GM18499 (cell line): Measurements from ENCODE around the gene SLCO1B1.

Source experiments
- ATAC-seq: cut with Tn5 transposase; IDR thresholded peaks from one replicate; pipeline ENCODE4 v1.9.1; 2021; ENCODE audit warnings: moderate number of reproducible peaks; ENCODE audit not compliant: insufficient read depth, unreplicated experiment

SLCO1B1 gene

GRCh38 chr12:21219206-21219605 is 88.2 kb downstream of the SLCO1B1 start:
- no peak for ATAC-seq

GRCh38 chr12:21220266-21220665 is 89.3 kb downstream of the SLCO1B1 start:
- no peak for ATAC-seq

GRCh38 chr12:21221072-21221471 is 90.1 kb downstream of the SLCO1B1 start:
- no peak for ATAC-seq

GRCh38 chr12:21221778-21222177 is 90.8 kb downstream of the SLCO1B1 start:
- no peak for ATAC-seq

DNA sequence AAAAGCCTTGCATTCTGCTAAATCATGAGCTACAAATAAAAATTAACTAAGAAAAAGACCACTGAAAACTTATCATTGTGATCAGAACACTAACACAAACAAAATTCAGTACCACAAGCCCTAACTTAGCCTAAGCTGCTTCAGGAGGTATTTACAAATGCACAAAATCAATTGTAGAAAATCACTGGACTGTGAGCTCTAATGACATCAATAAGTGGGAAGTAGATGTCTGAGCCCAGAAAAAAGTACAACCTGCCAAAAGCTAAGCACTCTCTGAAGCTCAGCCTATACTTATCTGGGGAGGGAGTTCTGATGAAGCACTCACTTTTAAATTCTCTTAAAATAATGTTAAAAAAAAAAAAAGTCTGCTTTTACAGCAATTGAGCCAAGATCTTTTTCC is 92.9 kb downstream of the SLCO1B1 start:
- no peak for ATAC-seq

DNA sequence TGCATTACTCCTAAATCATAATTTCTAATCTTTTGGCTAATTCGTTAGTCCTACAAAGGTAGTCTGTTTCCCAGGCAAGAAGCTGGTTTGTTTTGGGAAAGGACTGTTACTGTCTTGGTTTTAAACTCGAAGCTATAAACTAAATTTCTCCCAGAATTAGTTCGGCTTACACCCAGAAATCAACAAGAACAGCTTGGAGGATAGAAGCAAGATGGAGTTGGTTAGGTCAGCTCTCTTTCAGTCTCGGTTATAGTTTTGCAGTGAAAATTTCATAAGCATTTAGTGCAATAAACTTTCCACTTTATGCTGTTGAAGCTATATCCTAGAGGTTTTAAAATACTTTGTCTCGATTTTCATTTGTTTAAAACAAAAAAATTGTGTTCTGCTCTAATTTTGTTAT is 103.4 kb downstream of the SLCO1B1 start:
- no peak for ATAC-seq

GRCh38 chr12:21239866-21240265 is 108.9 kb downstream of the SLCO1B1 start:
- ATAC-seq = no peak

- peak; percentile 66 for ATAC-seq
Observed at GRCh38 chr12:21248679-21249078, 117.7 kb downstream of the SLCO1B1 start.

DNA sequence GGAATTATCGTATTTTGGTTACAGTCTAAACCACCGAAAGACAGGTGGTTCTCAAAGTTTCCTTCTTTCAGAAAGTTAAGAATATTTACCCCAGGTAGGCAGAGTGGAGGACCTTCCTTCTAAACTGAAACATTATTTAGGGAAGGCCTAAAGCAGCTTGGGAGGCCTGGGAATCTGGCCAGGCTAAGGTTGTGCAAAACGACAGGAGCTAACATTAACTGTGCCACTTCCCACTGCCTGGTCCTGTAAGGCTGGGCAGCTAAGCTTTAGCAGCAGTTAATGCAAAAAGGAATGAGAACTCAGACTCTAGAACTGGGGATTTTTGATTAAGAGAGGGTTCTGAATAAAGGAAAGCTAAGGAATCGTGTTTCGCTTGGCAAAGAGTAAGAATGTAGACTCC is 121.1 kb downstream of the SLCO1B1 start:
- no peak for ATAC-seq

- no peak for ATAC-seq
Observed at GRCh38 chr12:21257172-21257571, 126.2 kb downstream of the SLCO1B1 start.

GRCh38 chr12:21264232-21264631 is 133.2 kb downstream of the SLCO1B1 start:
- ATAC-seq = no peak

DNA sequence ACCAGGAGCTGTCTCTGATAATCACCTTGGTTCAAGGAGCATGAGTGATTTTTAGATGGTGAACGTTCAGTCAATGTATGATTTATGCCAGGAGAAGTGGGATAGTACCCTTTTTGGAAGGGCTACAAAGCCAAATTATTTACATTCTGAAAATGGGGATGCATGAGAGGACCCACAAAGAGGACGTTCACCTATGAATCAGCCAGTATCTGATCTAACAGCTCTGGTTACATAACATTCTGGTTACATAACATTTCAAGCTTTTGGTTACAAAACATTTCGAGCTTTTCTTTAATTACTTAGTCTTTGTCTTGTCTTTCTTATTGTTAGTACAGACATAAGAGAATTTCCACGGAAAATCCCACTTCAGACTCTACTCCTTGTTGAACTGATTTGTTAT is 134.9 kb downstream of the SLCO1B1 start:
- no peak for ATAC-seq

- ATAC-seq = no peak
Observed at GRCh38 chr12:21276826-21277225, 145.8 kb downstream of the SLCO1B1 start.
